ENCODE measurements around the gene MYBPH.

MYBPH gene

GRCh38 chr1:203199816-203200571 lies 24.4 kb upstream of the MYBPH start:
- no peak for DNase-seq

- no peak for DNase-seq
Measured at GRCh38 chr1:203199481-203199815, 23.8 kb upstream of the MYBPH start.

GRCh38 chr1:203199002-203199401 lies 23.4 kb upstream of the MYBPH start:
- DNase-seq = no peak

DNA sequence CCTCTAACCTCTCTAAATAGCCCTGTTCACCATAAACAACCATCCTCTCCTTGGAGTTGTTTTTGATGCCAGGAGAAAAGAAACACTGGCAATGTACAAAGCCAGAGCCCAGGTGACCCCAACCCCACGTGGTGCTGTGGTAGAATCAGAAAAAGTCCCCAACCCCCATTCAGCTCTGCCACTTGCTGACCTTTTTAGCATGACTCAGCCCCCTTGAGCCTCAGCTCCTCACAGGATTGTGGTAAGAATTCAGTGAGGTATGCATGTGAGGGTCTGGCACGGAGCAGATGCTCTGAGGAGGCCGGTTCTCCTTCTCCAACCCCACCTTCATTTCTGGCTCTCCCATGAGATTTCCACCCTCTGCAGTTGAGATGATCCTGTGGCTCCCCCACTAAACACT lies 22.0 kb upstream of the MYBPH start:
- no peak for DNase-seq

DNA sequence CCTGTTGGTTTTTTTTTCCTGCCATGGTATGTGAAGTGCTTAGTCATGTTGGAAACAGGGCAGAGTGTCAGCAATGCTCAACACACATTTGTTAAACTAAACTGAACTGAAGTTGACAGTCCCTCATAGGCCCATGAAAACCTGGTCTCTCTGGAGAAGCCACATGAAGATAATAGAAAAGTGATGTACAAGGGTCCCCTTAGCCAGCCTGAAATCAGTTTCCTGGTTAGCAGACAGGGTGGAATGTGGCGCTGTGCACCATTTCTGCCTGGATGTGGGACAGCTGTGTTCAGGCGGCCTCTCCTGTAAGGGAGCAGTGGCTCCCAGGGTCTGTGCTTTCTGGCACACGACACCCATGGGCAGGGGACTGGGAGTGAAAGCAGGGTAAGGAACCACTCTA lies 20.7 kb upstream of the MYBPH start:
- no peak for DNase-seq

DNA sequence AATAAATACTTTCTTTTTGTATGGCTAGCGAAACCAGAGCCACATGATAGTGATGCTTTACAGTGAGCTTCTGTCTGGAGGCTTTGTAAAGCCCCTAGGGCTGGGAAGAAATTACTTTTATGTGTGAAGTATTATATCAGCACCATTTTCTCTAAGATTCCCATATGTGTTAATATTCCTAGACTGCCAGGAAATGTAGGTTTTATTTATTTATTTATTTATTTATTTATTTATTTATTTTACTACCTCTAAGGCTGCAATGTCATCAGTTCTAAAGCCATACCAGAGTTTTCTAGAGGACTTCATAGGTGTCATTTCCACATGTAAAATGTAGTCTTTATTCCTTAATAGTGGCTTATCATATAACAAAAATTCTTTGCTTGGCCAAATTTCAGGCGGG lies 15.3 kb upstream of the MYBPH start:
- no peak for DNase-seq

- DNase-seq = no peak
Measured at GRCh38 chr1:203189951-203190352, 14.3 kb upstream of the MYBPH start.

- no peak for DNase-seq
Measured at GRCh38 chr1:203188686-203189232, 13.1 kb upstream of the MYBPH start.

- no peak for DNase-seq
Measured at GRCh38 chr1:203187689-203188264, 12.2 kb upstream of the MYBPH start.

DNA sequence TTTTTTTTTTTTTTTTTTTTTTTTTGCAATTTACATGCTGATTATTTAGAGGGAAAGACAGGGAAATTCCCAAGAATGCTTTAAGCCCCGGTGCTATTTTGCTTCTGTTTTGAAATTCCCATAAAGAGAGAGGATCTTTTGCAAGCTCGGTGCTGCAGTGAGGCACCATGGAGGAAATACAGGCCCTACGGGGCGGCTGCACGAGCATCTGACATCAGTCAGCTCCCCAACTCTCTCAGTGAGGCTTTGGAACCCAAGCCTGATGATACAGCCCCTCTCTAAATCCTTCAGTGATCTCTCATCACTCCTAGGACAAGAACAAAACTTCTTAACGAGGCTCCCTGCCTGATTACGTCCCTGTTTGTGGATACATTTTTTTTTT lies 11.7 kb upstream of the MYBPH start:
- no peak for DNase-seq

DNA sequence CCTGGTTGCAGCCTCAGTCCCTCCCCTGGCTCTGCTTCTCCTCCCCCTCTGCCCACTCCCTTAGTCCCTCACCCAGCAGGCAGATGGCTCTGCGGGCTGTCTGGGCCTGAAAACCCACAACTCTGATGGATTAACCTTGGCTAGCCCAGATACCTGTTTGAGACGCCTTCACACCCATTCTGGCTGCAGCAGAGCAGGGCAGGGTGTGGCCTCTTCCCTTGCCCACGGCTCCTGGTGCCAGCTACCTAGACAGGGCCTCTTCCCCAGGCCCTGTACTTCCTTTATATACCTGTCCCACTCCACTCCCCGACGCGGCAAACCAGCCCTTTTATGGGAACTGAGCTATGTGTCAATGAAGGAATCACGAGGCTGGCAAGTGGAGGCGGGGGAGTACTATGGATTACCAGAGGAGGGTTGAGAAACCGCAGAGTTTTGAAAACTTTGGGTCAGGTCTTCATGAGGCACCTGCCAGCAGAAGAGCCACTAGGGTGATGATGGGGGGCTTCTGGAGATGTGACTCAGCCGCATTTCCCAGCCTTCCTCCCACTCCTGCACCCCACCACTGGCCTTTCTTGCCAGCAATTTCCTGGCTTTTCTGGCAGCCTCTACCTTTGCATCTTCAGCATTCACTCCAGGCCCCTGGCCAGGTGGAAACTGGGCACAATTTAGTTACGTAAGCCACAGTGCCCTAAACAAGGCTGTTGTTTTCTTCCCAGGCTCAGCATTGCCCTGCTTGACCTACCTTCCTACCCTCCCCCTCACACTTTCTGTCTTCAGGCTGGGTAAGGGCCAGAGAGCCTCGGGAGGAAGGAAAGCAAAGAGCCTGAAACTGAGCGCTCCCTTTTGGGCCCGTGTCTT lies 11.0 kb upstream of the MYBPH start, which contains the start of gene CHI3L1:
Gene CHI3L1 (minus strand): TSS at position 259 of the 858 bp plus-strand sequence. CDS start 81 bp downstream, at position 178.
- DNase-seq = no peak

DNA sequence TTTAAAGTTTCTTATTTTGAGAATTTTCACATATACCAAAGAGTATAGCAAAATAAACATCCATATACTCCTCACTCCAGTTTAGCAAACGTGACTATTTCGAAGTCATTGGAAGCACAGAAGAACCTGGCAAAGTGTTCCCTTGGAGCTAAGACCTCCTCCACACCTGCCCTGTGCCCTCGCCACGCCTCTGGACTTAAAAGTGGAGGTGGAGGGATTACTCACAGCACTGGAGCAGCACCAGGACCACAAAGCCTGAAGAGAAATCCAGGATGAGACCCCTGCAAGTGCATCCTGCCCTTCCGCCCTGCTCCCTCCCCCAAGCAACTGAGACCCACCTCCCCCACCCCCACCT lies 10.4 kb upstream of the MYBPH start:
- no peak for DNase-seq

GRCh38 chr1:203185585-203185984 lies 10.0 kb upstream of the MYBPH start:
- no peak for DNase-seq

DNA sequence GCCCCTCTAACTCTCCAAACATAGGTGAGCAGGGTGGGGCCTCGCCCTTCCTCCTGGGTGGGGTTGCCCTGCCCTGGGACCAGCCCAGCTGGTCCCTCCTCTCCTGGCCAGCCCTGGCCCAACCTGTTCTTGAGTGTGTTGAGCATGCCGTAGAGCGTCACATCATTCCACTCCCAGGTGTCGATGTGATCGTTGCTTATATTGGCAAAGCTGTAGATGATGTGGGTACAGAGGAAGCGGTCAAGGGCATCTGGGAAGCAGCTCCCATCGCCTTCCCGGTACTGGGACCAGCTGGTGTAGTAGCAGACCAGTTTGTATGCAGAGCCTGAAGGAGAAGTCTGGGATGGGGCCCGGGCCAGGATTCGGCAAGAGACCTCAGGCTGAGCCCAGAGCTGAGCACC lies 9.4 kb upstream of the MYBPH start:
- no peak for DNase-seq

- no peak for DNase-seq
Measured at GRCh38 chr1:203184467-203184866, 8.8 kb upstream of the MYBPH start.

- DNase-seq = no peak
Measured at GRCh38 chr1:203183828-203184227, 8.2 kb upstream of the MYBPH start.

- no peak for DNase-seq
Measured at GRCh38 chr1:203182387-203182953, 6.8 kb upstream of the MYBPH start.

- no peak for DNase-seq
Measured at GRCh38 chr1:203181586-203182386, 6.2 kb upstream of the MYBPH start.

GRCh38 chr1:203180611-203181330 lies 5.1 kb upstream of the MYBPH start:
- no peak for DNase-seq

DNA sequence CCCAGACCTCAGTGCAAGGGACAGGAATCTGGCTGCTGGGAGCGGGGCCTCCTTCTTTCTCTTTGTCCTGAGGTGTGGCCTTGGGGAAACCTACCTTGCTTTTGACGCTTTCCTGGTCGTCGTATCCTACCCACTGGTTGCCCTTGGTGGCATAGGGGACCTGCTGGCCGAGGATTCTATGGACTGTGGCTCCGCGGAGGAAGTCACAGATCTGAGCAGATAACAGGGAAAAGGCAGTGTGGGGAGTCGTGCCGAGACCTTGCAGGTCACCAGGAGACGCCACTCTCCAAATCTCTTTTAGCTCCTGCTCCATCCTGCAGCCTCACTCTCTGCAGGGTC lies 4.0 kb upstream of the MYBPH start:
- DNase-seq = no peak

DNA sequence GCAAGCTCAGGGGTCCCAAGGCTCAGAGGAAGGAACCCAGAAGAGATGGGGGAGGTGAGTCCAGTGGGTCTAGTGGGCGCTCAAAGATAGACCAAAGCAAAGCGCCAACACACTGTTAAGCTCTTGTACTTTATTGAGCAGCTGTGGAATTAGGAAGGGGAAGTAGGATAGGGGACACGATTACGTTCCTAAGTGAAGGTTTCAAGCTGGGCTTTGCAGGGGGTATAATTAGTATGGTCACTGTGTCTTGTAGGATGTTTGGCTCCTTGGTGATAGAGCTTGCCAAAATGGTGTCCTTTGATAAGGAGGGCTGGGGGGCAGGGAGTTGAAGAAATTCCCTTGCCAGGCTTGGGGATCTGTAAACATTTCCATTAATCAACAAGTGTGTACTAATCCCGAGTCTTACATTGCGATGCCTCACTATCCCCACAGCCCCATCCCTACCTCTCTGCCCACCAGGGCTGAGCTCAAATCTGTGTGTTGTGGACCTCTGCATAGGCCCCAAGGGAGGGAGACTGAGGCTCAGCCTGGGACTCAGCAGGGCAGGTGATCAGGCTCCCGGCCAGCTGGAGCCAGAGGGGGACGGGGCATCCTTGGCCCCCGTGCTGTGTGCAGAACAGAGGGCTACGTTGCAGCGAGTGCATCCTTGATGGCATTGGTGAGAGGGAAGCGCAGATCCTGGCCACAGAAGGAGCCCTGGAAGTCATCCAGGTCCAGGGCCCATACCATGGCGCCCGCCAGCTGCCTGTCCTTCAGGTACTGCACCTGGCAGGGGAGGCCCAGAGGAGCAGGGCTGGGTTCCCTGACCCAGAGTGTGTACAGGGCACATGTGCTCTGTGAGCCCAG lies 3.4 kb upstream of the MYBPH start:
- DNase-seq = no peak
